T-cell (primary cell): ENCODE results near the gene CACNA1A. TPM values are rescaled to one million over a fixed set of nuclear protein-coding genes. Genes with fewer than 3 reads are reported as not detected.
A peak's percentile ranks its signal among the peaks of the same experiment; 100 is the strongest.

Source experiments
- ATAC-seq, 4 experiments: fragments of 200-7000 bp in 3 of 4; fragments of 150-1000 bp in 1 of 4; cut with Tn5 transposase; replicated peaks in 1 of 4; 1 replicate in 3 of 4; 2 replicates in 1 of 4; pipeline ENCODE4 v1.10.0; 2021; ENCODE audit warnings: moderate library complexity in 3 of 4, mild to moderate bottlenecking in 2 of 4, moderate number of reproducible peaks in 1 of 4
- CTCF ChIA-PET, 2 donors: fragments of 300-600 bp; sonication (Branson Sonifier 250); formaldehyde crosslinking; loops; one replicate each; lab custom pipeline; 2022; ENCODE audit warnings: antibody characterized with exemption in 2 of 2; lab: Charles Lee
- POLR2A ChIA-PET, 2 donors: fragments of 300-600 bp; sonication (Branson Sonifier 250); formaldehyde crosslinking; loops; one replicate each; lab custom pipeline; 2022; ENCODE audit warnings: antibody characterized with exemption in 2 of 2; lab: Charles Lee
- DNase-seq, 35 experiments: peaks; one replicate each; pipeline versions ENCODE4 v3.0.0 to v3.0.0-alpha.2; 2013 to 2023
- H3K27ac ChIP-seq: one replicate; pipeline ENCODE4 v1.5.1; 2013; ENCODE audit warnings: low read length
- H3K27me3 ChIP-seq, 2 experiments: replicated peaks in 1 of 2; 1 replicate in 1 of 2; 2 replicates in 1 of 2; pipeline versions ENCODE4 v1.6.1 to v1.7.0; 2013; ENCODE audit warnings: low read length in 1 of 2, mixed read lengths in 1 of 2; ENCODE audit not compliant: control insufficient read depth in 2 of 2, insufficient read depth in 2 of 2; ENCODE audit errors: extremely low read depth in 1 of 2
- H3K36me3 ChIP-seq, 2 donors: 1 replicate in 1 of 2; 2 replicates in 1 of 2; pipeline versions ENCODE4 v1.6.1 to v1.7.0; 2013; ENCODE audit warnings: low read length in 1 of 2; ENCODE audit not compliant: control insufficient read depth in 2 of 2, insufficient read depth in 1 of 2; ENCODE audit errors: extremely low read depth in 1 of 2
- H3K4me1 ChIP-seq, 2 experiments: 1 replicate in 1 of 2; 2 replicates in 1 of 2; pipeline versions ENCODE4 v1.6.1 to v1.7.0; 2013; ENCODE audit warnings: low read length in 2 of 2, mixed read lengths in 1 of 2; ENCODE audit not compliant: insufficient read depth in 2 of 2, control insufficient read depth in 1 of 2; ENCODE audit errors: extremely low read depth in 1 of 2
- H3K4me3 ChIP-seq, 2 donors: 1 replicate in 1 of 2; 2 replicates in 1 of 2; pipeline versions ENCODE4 v1.5.1 to v1.7.0; 2013; ENCODE audit warnings: mild to moderate bottlenecking in 2 of 2, low read length in 1 of 2, moderate library complexity in 1 of 2; ENCODE audit not compliant: control insufficient read depth in 1 of 2; ENCODE audit errors: extremely low read depth in 1 of 2
- H3K9me3 ChIP-seq: 2 replicates; pipeline ENCODE4 v1.7.0; 2013
- H3K27ac Mint-ChIP-seq, 2 donors: one replicate each; pipeline ENCODE4 v1.8.0; 2020 to 2021; ENCODE audit warnings: mild to moderate bottlenecking in 2 of 2, mixed read lengths in 2 of 2
- H3K27me3 Mint-ChIP-seq, 2 donors: one replicate each; pipeline ENCODE4 v1.8.0; 2021 to 2022; ENCODE audit warnings: mixed read lengths in 2 of 2
- H3K36me3 Mint-ChIP-seq: one replicate; pipeline ENCODE4 v1.8.0; 2021; ENCODE audit warnings: mixed read lengths
- H3K4me1 Mint-ChIP-seq, 3 donors: one replicate each; pipeline ENCODE4 v1.8.0; 2020 to 2022; ENCODE audit warnings: mixed read lengths in 3 of 3, mild to moderate bottlenecking in 1 of 3
- H3K4me3 Mint-ChIP-seq, 3 donors: one replicate each; pipeline ENCODE4 v1.8.0; 2020 to 2022; ENCODE audit warnings: mild to moderate bottlenecking in 3 of 3, mixed read lengths in 3 of 3, moderate library complexity in 3 of 3
- H3K9me3 Mint-ChIP-seq, 3 donors: one replicate each; pipeline ENCODE4 v1.8.0; 2020 to 2022; ENCODE audit warnings: mixed read lengths in 3 of 3
- WGBS: methylation state at CpG from one replicate; pipeline ENCODE4 v1.1.5; 2013; ENCODE audit warnings: missing lambda C conversion rate; ENCODE audit not compliant: insufficient coverage; 5-methylcytosine and 5-hydroxymethylcytosine counted together
- total RNA-seq, 35 experiments: library from RNA in 6 of 35; stranded (reverse) in 6 of 35; fragments of 120-200 nt in 1 of 35; gene quantifications; one replicate each; pipeline versions ENCODE4 v1.2.1 to v1.2.4 and lab custom pipeline; 2013 to 2026

The CACNA1A gene
- total RNA-seq, 5 donors from 2014 or later (not counting 1 experiment from before 2014, with no cell fraction given) = 0.33 to 0.89 (median 0.51) TPM

DNA sequence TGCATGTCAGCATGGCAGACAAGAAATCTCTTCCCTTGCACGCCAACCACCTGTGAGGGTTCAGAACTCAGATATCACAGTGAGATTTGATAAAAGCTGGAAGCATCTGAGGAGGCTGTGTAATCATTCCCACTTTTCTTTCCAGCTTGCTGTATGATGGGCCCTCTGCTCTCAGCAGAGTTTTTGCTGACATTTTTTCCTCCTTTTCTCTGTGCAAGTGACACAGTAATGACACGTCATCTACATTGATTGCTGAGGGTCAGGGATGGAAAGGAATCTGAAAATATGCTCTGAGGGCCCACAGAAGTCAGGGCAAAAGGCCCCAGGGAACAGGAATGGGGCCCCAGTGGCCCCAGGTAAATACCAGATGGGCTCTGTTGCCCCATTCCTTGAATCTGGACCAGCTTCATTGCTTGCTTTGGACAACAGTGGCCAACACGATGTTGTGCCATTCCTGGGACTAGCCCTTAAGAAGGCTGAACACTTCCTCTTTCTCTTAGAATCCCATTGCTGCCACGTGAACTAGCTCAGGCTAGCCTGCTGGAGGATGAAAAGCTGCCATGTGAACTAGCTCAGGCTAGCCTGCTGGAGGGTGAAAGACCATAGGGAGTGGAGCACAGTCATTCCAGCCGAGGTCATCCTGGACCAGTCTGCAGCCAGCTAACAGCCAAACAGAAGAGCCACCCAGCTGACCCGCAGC, 68.2 kb downstream of the CACNA1A start:
- H3K27ac ChIP-seq = no peak overlapping the region
- DNase-seq = no peak
- no peak overlapping the region for H3K4me3 ChIP-seq
- no peak for ATAC-seq
- no peaks in the 10 kb centered on the region for H3K4me1 Mint-ChIP-seq
- H3K9me3 ChIP-seq = no peaks in the 10 kb centered on the region
- WGBS = 78% methylated on average over 2 of the region's 6 CpGs
- ChIA-PET POLR2A (no interaction called here), CTCF (interaction anchor here in 1 of 2 donors (0.7 kb wide), 1 partner anchor 16 kb away, joined by 6 read pairs; no protein-coding TSS in a partner anchor)
- no peaks in the 10 kb centered on the region for H3K36me3 Mint-ChIP-seq
- H3K27ac Mint-ChIP-seq = no peak overlapping the region
- no peak overlapping the region for H3K4me3 Mint-ChIP-seq
- H3K27me3 ChIP-seq = peaks cover 0 to 8% of the 10 kb centered on the region in 2 experiments
- H3K4me1 ChIP-seq = no peaks in the 10 kb centered on the region
- H3K9me3 Mint-ChIP-seq = peaks cover 0 to 10% (median 8%) of the 10 kb centered on the region in 3 donors
- H3K36me3 ChIP-seq = no peaks in the 10 kb centered on the region
- H3K27me3 Mint-ChIP-seq = peaks cover 10 to 14% of the 10 kb centered on the region in 2 donors

DNA sequence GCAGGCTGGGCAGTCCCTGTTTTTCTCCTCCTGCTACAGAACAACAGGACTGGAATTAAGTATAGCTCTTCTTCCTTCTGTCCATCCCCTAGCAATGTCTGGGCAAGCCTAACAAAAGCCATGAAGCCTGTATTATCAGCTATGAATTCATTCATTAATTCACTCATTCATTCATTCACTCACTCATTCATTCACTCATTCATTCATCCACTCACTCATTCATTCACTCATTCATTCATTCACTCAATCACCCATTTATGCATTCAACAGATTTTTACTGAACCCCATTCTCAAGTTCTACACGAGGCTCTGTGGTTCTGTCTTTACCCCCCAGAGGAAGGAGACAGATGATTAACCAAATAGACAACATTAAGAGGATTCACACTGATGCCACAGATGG, 69.9 kb downstream of the CACNA1A start:
- H3K4me3 ChIP-seq = no peak overlapping the region
- no peaks in the 10 kb centered on the region for H3K36me3 ChIP-seq
- no peaks in the 10 kb centered on the region for H3K4me1 ChIP-seq
- POLR2A ChIA-PET = no interaction called here
- Mint-ChIP-seq H3K9me3 (peaks cover 0 to 4% (median 4%) of the 10 kb centered on the region in 3 donors), H3K36me3 (no peaks in the 10 kb centered on the region), H3K27ac (no peak overlapping the region), H3K27me3 (peaks cover 10 to 11% of the 10 kb centered on the region in 2 donors), H3K4me3 (no peak overlapping the region), H3K4me1 (no peaks in the 10 kb centered on the region)
- ATAC-seq = no peak
- no peaks in the 10 kb centered on the region for H3K9me3 ChIP-seq
- WGBS = 60% methylated on average over 1 of the region's 1 CpG
- CTCF ChIA-PET = no interaction called here
- peaks cover 0 to 9% of the 10 kb centered on the region in 2 experiments for H3K27me3 ChIP-seq
- DNase-seq = no peak
- H3K27ac ChIP-seq = no peak overlapping the region

- Mint-ChIP-seq H3K27me3 (peaks cover 18 to 30% of the 10 kb centered on the region in 2 donors), H3K9me3 (peaks cover 0 to 5% (median under 1%) of the 10 kb centered on the region in 3 donors), H3K27ac (no peak overlapping the region), H3K4me3 (no peak overlapping the region), H3K4me1 (no peaks in the 10 kb centered on the region), H3K36me3 (no peaks in the 10 kb centered on the region)
- Histone ChIP-seq H3K9me3 (no peaks in the 10 kb centered on the region), H3K4me1 (no peaks in the 10 kb centered on the region), H3K27me3 (peaks cover 0 to 22% of the 10 kb centered on the region in 2 experiments), H3K4me3 (no peak overlapping the region), H3K36me3 (no peaks in the 10 kb centered on the region), H3K27ac (no peak overlapping the region)
- ChIA-PET CTCF (interaction anchor here in 1 of 2 donors (1.0 kb wide), 1 partner anchor 153 kb away, joined by 6 read pairs; no protein-coding TSS in a partner anchor), POLR2A (no interaction called here)
- peak in 2 of 4 experiments; percentile 36 to 49 for ATAC-seq
- DNase-seq = peak; percentile 6 to 60 (median 31)
- WGBS = 88% methylated on average over 2 of the region's 5 CpGs
Observed at GRCh38 chr19:13430790-13431582, 75.3 kb downstream of the CACNA1A start.

GRCh38 chr19:13429563-13429962, 76.7 kb downstream of the CACNA1A start:
- ChIA-PET POLR2A (no interaction called here), CTCF (interaction anchor here (0.5 to 0.7 kb wide), 3 partner anchors 26 to 151 kb away, joined by 3 to 7 read pairs (median 3); no protein-coding TSS in a partner anchor)
- Mint-ChIP-seq H3K9me3 (peaks cover 0 to 14% (median 8%) of the 10 kb centered on the region in 3 donors), H3K36me3 (no peaks in the 10 kb centered on the region), H3K27me3 (peaks cover 18 to 33% of the 10 kb centered on the region in 2 donors), H3K4me3 (no peak overlapping the region), H3K27ac (no peak overlapping the region), H3K4me1 (no peaks in the 10 kb centered on the region)
- ATAC-seq = no peak
- Histone ChIP-seq H3K27me3 (peaks cover 0 to 24% of the 10 kb centered on the region in 2 experiments), H3K9me3 (no peaks in the 10 kb centered on the region), H3K4me1 (no peaks in the 10 kb centered on the region), H3K27ac (no peak overlapping the region), H3K4me3 (no peak overlapping the region), H3K36me3 (no peaks in the 10 kb centered on the region)
- no peak for DNase-seq
- WGBS = no CpG with 5 or more reads among the region's 5 CpGs

DNA sequence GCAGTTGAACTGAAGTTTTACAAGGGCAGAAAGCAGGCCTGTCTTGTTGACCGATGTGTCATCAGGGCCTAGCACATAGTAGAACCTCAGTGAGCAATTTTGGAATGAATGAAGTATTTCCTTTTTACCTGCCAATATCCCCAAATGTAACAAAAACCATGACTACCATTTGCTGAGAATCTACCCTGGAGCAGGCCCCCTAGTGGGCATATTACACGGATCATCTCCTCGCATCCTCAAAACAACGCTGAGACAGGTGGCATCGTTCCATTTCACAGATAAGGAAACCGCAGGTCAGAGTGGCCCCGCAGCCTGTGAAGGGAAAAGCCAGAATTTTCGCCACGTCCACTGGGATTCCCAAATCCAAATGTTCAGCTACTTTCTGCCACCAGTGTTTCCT, 77.9 kb downstream of the CACNA1A start:
- Histone ChIP-seq H3K27me3 (peaks cover 0 to 24% of the 10 kb centered on the region in 2 experiments), H3K9me3 (no peaks in the 10 kb centered on the region), H3K4me3 (no peak overlapping the region), H3K36me3 (no peaks in the 10 kb centered on the region), H3K27ac (no peak overlapping the region), H3K4me1 (no peaks in the 10 kb centered on the region)
- no peak for ATAC-seq
- H3K27ac Mint-ChIP-seq = no peak overlapping the region
- no peak overlapping the region for H3K4me3 Mint-ChIP-seq
- no peaks in the 10 kb centered on the region for H3K36me3 Mint-ChIP-seq
- H3K27me3 Mint-ChIP-seq = peaks cover 18 to 33% of the 10 kb centered on the region in 2 donors
- no peaks in the 10 kb centered on the region for H3K4me1 Mint-ChIP-seq
- POLR2A ChIA-PET = no interaction called here
- peak in 5 of 35 experiments; percentile 1 to 33 (median 3) for DNase-seq
- 38% methylated on average over 8 of the region's 9 CpGs for WGBS
- H3K9me3 Mint-ChIP-seq = peaks cover 0 to 18% (median 10%) of the 10 kb centered on the region in 3 donors
- CTCF ChIA-PET = interaction anchor here in 1 of 2 donors (0.6 kb wide), 2 partner anchors 85 to 794 kb away, joined by 3 to 5 read pairs; no protein-coding TSS in a partner anchor
